HCT116 (cell line): ENCODE data around the gene MYO3B.

Experiments
- CBX3 ChIP-seq: IDR thresholded peaks from 2 replicates; pipeline ENCODE4 v1.6.1; 2012; ENCODE audit warnings: low read depth
- CTCF ChIP-seq, 3 experiments: fragments of 200-600 bp in 1 of 3; sonication (generic) in 1 of 3; IDR thresholded peaks in 2 of 3; conservative IDR thresholded peaks in 1 of 3; 2 replicates each; pipeline ENCODE4 v1.5.1; 2012 to 2017; ENCODE audit warnings: low read depth in 2 of 3, low read length in 2 of 3, antibody characterized with exemption in 1 of 3, borderline replicate concordance in 1 of 3, control low read depth in 1 of 3, mild to moderate bottlenecking in 1 of 3, mixed read lengths in 1 of 3, mixed run types in 1 of 3, moderate library complexity in 1 of 3; ENCODE audit not compliant: insufficient read depth in 1 of 3
- EZH2 ChIP-seq: fragments of 200-600 bp; sonication (generic); IDR thresholded peaks from 2 replicates; pipeline ENCODE4 v1.6.1; 2017; ENCODE audit warnings: antibody characterized with exemption, mixed run types
- JUND ChIP-seq: IDR thresholded peaks from 2 replicates; pipeline ENCODE4 v1.6.1; 2012
- SRF ChIP-seq: IDR thresholded peaks from 2 replicates; pipeline ENCODE4 v1.6.1; 2012; ENCODE audit warnings: low read depth

DNA sequence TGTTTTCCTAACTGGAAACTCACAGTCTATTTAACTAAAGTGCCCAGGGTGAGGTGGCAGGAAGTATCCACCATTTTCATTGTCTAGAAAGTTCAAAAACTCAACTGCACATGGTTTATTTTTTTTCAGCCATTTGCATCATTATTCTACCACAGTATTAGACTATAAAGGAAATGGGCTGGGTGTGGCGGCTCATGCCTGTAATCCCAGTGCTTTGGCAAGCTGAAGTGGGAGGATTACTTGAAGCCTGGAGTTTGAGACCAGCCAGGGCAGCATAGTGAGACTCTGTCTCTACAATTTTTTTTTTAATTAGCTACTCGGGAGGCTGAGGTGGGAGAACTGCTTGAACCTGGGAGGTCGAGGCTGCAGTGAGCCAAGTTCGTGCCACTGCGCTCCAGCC is 213.8 kb downstream of the MYO3B start:
- TF ChIP-seq CTCF (IDR thresholded peaks at IDR 0.05 in 2 of 3, conservative IDR thresholded peaks at IDR 0.05 in 1 of 3; ENCODE audit: borderline replicate concordance in 1 of 3, insufficient read depth in 1 of 3, low read depth in 2 of 3, low read length in 2 of 3) (no peak), EZH2 (no peak), SRF (no peak), JUND (no peak), CBX3 (no peak)
